HepG2 (cell line): ENCODE measurements around the gene LSM10.

Experiments used
- EHMT2 ChIP-seq: fragments of 200-600 bp; sonication (generic); IDR thresholded peaks from 2 replicates; pipeline ENCODE4 v1.7.0; 2017; ENCODE audit warnings: antibody characterized with exemption, low read depth, low read length, borderline replicate concordance
- TF ChIP-seq, protein P1 (sequence below): sonication (generic); formaldehyde crosslinking; IDR thresholded peaks from 2 replicates; pipeline ENCODE4 v1.5.0; 2020; ENCODE audit warnings: mild to moderate bottlenecking, missing genetic modification reagents, moderate library complexity
- TF ChIP-seq, protein P2 (sequence below): IDR thresholded peaks from 2 replicates; pipeline ENCODE4 v1.6.1; 2016; ENCODE audit warnings: missing genetic modification reagents, missing compliant biosample characterization
- TF ChIP-seq, protein P3 (sequence below), 2 experiments: sonication (generic) in 1 of 2; formaldehyde crosslinking in 1 of 2; IDR thresholded peaks; 2 replicates each; pipeline versions ENCODE4 v1.4.0 to v1.6.1; 2018 to 2020; ENCODE audit warnings: missing genetic modification reagents in 2 of 2, borderline replicate concordance in 1 of 2, low read depth in 1 of 2, mild to moderate bottlenecking in 1 of 2, missing biosample characterization in 1 of 2
- TF ChIP-seq, protein P4 (sequence below): sonication (generic); formaldehyde crosslinking; IDR thresholded peaks from 2 replicates; pipeline ENCODE4 v1.5.1; 2020; ENCODE audit warnings: missing genetic modification reagents, mild to moderate bottlenecking, borderline replicate concordance
- TF ChIP-seq, protein P5 (sequence below), 2 experiments: IDR thresholded peaks; 2 replicates each; pipeline ENCODE4 v1.6.1; 2011 to 2012; ENCODE audit warnings: low read length in 2 of 2, borderline replicate concordance in 1 of 2, low read depth in 1 of 2, mild to moderate bottlenecking in 1 of 2, moderate library complexity in 1 of 2

DNA sequence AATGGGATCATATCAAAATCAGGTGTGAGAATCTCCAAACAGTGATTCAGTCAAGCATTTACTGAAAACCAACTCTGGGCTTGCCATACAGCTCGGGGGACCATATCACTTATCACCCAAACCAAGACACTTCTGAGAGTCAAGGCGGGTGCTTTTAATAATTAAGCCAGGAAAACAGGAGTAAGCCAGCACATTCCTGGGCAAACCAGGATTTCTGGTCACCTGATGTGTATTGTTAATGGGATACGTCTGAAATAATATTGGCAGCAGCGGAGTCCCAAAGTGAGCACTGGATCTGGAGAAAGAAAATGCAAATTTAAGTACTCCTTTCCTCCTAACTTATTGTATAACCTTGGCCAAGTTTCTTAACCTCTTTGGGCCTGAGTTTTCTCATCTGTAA is 34.9 kb upstream of the LSM10 start:
- TF ChIP-seq, protein P1, sequence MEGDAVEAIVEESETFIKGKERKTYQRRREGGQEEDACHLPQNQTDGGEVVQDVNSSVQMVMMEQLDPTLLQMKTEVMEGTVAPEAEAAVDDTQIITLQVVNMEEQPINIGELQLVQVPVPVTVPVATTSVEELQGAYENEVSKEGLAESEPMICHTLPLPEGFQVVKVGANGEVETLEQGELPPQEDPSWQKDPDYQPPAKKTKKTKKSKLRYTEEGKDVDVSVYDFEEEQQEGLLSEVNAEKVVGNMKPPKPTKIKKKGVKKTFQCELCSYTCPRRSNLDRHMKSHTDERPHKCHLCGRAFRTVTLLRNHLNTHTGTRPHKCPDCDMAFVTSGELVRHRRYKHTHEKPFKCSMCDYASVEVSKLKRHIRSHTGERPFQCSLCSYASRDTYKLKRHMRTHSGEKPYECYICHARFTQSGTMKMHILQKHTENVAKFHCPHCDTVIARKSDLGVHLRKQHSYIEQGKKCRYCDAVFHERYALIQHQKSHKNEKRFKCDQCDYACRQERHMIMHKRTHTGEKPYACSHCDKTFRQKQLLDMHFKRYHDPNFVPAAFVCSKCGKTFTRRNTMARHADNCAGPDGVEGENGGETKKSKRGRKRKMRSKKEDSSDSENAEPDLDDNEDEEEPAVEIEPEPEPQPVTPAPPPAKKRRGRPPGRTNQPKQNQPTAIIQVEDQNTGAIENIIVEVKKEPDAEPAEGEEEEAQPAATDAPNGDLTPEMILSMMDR = no peak
- TF ChIP-seq, protein P2, sequence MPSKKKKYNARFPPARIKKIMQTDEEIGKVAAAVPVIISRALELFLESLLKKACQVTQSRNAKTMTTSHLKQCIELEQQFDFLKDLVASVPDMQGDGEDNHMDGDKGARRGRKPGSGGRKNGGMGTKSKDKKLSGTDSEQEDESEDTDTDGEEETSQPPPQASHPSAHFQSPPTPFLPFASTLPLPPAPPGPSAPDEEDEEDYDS (CRISPR knock-in tag) = no peak
- TF ChIP-seq EHMT2 = no peak
- TF ChIP-seq, protein P3, sequence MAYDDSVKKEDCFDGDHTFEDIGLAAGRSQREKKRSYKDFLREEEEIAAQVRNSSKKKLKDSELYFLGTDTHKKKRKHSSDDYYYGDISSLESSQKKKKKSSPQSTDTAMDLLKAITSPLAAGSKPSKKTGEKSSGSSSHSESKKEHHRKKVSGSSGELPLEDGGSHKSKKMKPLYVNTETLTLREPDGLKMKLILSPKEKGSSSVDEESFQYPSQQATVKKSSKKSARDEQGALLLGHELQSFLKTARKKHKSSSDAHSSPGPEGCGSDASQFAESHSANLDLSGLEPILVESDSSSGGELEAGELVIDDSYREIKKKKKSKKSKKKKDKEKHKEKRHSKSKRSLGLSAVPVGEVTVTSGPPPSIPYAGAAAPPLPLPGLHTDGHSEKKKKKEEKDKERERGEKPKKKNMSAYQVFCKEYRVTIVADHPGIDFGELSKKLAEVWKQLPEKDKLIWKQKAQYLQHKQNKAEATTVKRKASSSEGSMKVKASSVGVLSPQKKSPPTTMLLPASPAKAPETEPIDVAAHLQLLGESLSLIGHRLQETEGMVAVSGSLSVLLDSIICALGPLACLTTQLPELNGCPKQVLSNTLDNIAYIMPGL (CRISPR knock-in tag; IDR thresholded peaks at IDR 0.05; ENCODE audit: borderline replicate concordance in 1 of 2, low read depth in 1 of 2) = no peak
- TF ChIP-seq, protein P4, sequence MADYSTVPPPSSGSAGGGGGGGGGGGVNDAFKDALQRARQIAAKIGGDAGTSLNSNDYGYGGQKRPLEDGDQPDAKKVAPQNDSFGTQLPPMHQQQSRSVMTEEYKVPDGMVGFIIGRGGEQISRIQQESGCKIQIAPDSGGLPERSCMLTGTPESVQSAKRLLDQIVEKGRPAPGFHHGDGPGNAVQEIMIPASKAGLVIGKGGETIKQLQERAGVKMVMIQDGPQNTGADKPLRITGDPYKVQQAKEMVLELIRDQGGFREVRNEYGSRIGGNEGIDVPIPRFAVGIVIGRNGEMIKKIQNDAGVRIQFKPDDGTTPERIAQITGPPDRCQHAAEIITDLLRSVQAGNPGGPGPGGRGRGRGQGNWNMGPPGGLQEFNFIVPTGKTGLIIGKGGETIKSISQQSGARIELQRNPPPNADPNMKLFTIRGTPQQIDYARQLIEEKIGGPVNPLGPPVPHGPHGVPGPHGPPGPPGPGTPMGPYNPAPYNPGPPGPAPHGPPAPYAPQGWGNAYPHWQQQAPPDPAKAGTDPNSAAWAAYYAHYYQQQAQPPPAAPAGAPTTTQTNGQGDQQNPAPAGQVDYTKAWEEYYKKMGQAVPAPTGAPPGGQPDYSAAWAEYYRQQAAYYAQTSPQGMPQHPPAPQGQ (CRISPR knock-in tag) = no peak
- TF ChIP-seq, protein P5, sequence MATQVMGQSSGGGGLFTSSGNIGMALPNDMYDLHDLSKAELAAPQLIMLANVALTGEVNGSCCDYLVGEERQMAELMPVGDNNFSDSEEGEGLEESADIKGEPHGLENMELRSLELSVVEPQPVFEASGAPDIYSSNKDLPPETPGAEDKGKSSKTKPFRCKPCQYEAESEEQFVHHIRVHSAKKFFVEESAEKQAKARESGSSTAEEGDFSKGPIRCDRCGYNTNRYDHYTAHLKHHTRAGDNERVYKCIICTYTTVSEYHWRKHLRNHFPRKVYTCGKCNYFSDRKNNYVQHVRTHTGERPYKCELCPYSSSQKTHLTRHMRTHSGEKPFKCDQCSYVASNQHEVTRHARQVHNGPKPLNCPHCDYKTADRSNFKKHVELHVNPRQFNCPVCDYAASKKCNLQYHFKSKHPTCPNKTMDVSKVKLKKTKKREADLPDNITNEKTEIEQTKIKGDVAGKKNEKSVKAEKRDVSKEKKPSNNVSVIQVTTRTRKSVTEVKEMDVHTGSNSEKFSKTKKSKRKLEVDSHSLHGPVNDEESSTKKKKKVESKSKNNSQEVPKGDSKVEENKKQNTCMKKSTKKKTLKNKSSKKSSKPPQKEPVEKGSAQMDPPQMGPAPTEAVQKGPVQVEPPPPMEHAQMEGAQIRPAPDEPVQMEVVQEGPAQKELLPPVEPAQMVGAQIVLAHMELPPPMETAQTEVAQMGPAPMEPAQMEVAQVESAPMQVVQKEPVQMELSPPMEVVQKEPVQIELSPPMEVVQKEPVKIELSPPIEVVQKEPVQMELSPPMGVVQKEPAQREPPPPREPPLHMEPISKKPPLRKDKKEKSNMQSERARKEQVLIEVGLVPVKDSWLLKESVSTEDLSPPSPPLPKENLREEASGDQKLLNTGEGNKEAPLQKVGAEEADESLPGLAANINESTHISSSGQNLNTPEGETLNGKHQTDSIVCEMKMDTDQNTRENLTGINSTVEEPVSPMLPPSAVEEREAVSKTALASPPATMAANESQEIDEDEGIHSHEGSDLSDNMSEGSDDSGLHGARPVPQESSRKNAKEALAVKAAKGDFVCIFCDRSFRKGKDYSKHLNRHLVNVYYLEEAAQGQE (IDR thresholded peaks at IDR 0.05; ENCODE audit: borderline replicate concordance in 1 of 2, low read depth in 1 of 2, low read length in 2 of 2) = no peak
